GM06990 (cell line): ENCODE data around the gene TET2.

Experiments used
- DNase-seq: peaks from one replicate; pipeline ENCODE4 v3.0.0-alpha.2; 2011; ENCODE audit not compliant: insufficient read length; ENCODE audit errors: extremely low read depth
- H3K27me3 ChIP-seq: replicated peaks from 2 replicates; pipeline ENCODE4 v1.6.0; 2011; ENCODE audit warnings: low read length; ENCODE audit not compliant: control insufficient read depth, insufficient read depth
- H3K36me3 ChIP-seq: 2 replicates; pipeline ENCODE4 v1.5.1; 2011; ENCODE audit warnings: low read length; ENCODE audit not compliant: control insufficient read depth, insufficient read depth
- H3K4me3 ChIP-seq: replicated peaks from 2 replicates; pipeline ENCODE4 v1.5.1; 2011; ENCODE audit warnings: low read depth, mild to moderate bottlenecking, control low read depth, low read length
- CTCF ChIP-seq: IDR thresholded peaks from 2 replicates; pipeline ENCODE4 v1.5.1; 2011; ENCODE audit warnings: low read length, control low read depth, mild to moderate bottlenecking, inconsistent platforms; ENCODE audit not compliant: insufficient read depth, poor library complexity, severe bottlenecking

Gene TET2

GRCh38 chr4:105306820-105307219, 160.1 kb downstream of the TET2 start:
- Histone ChIP-seq H3K27me3 (no peaks in the 10 kb centered on the region), H3K4me3 (no peak overlapping the region; the same call in 1 of the 2 replicates), H3K36me3 (no peaks in the 10 kb centered on the region)
- no peak for TF ChIP-seq CTCF
- DNase-seq = no peak

- H3K36me3 ChIP-seq = no peaks in the 10 kb centered on the region
- no peak overlapping the region for H3K4me3 ChIP-seq
- no peak for DNase-seq
- TF ChIP-seq CTCF = no peak
- no peaks in the 10 kb centered on the region for H3K27me3 ChIP-seq
Observed at GRCh38 chr4:105318486-105318885, 171.8 kb downstream of the TET2 start.

GRCh38 chr4:105327222-105327621, 180.5 kb downstream of the TET2 start:
- Histone ChIP-seq H3K27me3 (no peaks in the 10 kb centered on the region), H3K36me3 (no peaks in the 10 kb centered on the region), H3K4me3 (no peak overlapping the region)
- DNase-seq = no peak
- TF ChIP-seq CTCF = no peak

GRCh38 chr4:105327956-105328355, 181.3 kb downstream of the TET2 start:
- no peaks in the 10 kb centered on the region for H3K27me3 ChIP-seq
- TF ChIP-seq CTCF = no peak
- no peak overlapping the region for H3K4me3 ChIP-seq
- no peak for DNase-seq
- no peaks in the 10 kb centered on the region for H3K36me3 ChIP-seq

- no peak for TF ChIP-seq CTCF
- Histone ChIP-seq H3K36me3 (no peaks in the 10 kb centered on the region), H3K4me3 (no peak overlapping the region), H3K27me3 (no peaks in the 10 kb centered on the region)
- DNase-seq = no peak
Observed at GRCh38 chr4:105329081-105329480, 182.4 kb downstream of the TET2 start.
